HepG2 (cell line): Measurements from ENCODE around the gene GADD45B. TPM values are rescaled to one million over a fixed set of nuclear protein-coding genes. Genes with fewer than 3 reads are reported as not detected.
A peak's percentile ranks its signal among the peaks of the same experiment; 100 is the strongest.

Experiments used
- BCL3 ChIP-seq: sonication (generic); formaldehyde crosslinking; IDR thresholded peaks from 2 replicates; pipeline ENCODE4 v1.5.1; 2020; ENCODE audit warnings: mild to moderate bottlenecking, missing genetic modification reagents, moderate library complexity
- BRD4 ChIP-seq: sonication (generic); formaldehyde crosslinking; IDR thresholded peaks from 2 replicates; pipeline ENCODE4 v1.4.0; 2020; ENCODE audit warnings: missing genetic modification reagents
- CREBL2 ChIP-seq: sonication (generic); formaldehyde crosslinking; IDR thresholded peaks from 2 replicates; pipeline ENCODE4 v1.8.1; 2023; ENCODE audit warnings: missing genetic modification reagents, mild to moderate bottlenecking, borderline replicate concordance
- GFI1 ChIP-seq: sonication (generic); formaldehyde crosslinking; IDR thresholded peaks from 2 replicates; pipeline ENCODE4 v1.5.0; 2020; ENCODE audit warnings: missing genetic modification reagents, mild to moderate bottlenecking, borderline replicate concordance
- KAT7 ChIP-seq: IDR thresholded peaks from 2 replicates; pipeline ENCODE4 v1.6.1; 2018; ENCODE audit warnings: borderline replicate concordance, missing compliant biosample characterization
- NFKBIZ ChIP-seq: IDR thresholded peaks from 2 replicates; pipeline ENCODE4 v1.6.1; 2018; ENCODE audit warnings: missing genetic modification reagents, missing compliant biosample characterization
- PAWR ChIP-seq: sonication (generic); formaldehyde crosslinking; IDR thresholded peaks from 2 replicates; pipeline ENCODE4 v1.4.0; 2020; ENCODE audit warnings: missing genetic modification reagents, mild to moderate bottlenecking, borderline replicate concordance
- PRDM15 ChIP-seq: sonication (generic); formaldehyde crosslinking; IDR thresholded peaks from 2 replicates; pipeline ENCODE4 v1.4.0; 2020; ENCODE audit warnings: missing genetic modification reagents
- RBM22 ChIP-seq: fragments of 200-400 bp; formaldehyde crosslinking; optimal IDR thresholded peaks from 2 replicates; pipeline ENCODE3; 2017; ENCODE audit warnings: mild to moderate bottlenecking, low read length, moderate library complexity
- SATB2 ChIP-seq: sonication (generic); formaldehyde crosslinking; IDR thresholded peaks from 2 replicates; pipeline ENCODE4 v1.5.0; 2020; ENCODE audit warnings: missing genetic modification reagents
- SMARCE1 ChIP-seq: fragments of 450-650 bp; IDR thresholded peaks from 2 replicates; pipeline ENCODE4 v1.6.1; 2017; ENCODE audit warnings: borderline replicate concordance
- TFE3 ChIP-seq: IDR thresholded peaks from 2 replicates; pipeline ENCODE4 v1.6.1; 2016
- ZBTB10 ChIP-seq: sonication (generic); formaldehyde crosslinking; IDR thresholded peaks from 2 replicates; pipeline ENCODE4 v1.4.0; 2020; ENCODE audit warnings: missing genetic modification reagents, borderline replicate concordance
- ZFP1 ChIP-seq: IDR thresholded peaks from 2 replicates; pipeline ENCODE4 v1.6.1; 2016
- ZFP91 ChIP-seq: sonication (generic); formaldehyde crosslinking; IDR thresholded peaks from 2 replicates; pipeline ENCODE4 v1.9.0; 2022; ENCODE audit warnings: missing genetic modification reagents, mild to moderate bottlenecking, borderline replicate concordance
- ZNF138 ChIP-seq: sonication (generic); formaldehyde crosslinking; IDR thresholded peaks from 2 replicates; pipeline ENCODE4 v1.5.0; 2020; ENCODE audit warnings: mild to moderate bottlenecking, low read depth, missing genetic modification reagents
- ZNF672 ChIP-seq: sonication (generic); formaldehyde crosslinking; IDR thresholded peaks from 2 replicates; pipeline ENCODE4 v1.8.1; 2022; ENCODE audit warnings: missing genetic modification reagents
- ZNF740 ChIP-seq: sonication (generic); formaldehyde crosslinking; IDR thresholded peaks from 2 replicates; pipeline ENCODE4 v1.4.0; 2020; ENCODE audit warnings: missing genetic modification reagents
- polyA plus RNA-seq, 8 experiments: library from polyadenylated mRNA; depleted of rRNA in 3 of 8; stranded (reverse) in 7 of 8; unstranded in 1 of 8; fragments of >200 nt; fragmentation: Illumina TruSeq in 4 of 8; extraction: Trizol in 4 of 8; gene quantifications; 2 replicates each; pipeline versions ENCODE4 v1.2.1 to v1.2.3, GENCODE V29; 2011 to 2016; ENCODE audit warnings: low read depth in 4 of 8, missing spikeins in 1 of 8, mixed read lengths in 1 of 8; ENCODE audit not compliant: insufficient read depth in 1 of 8
- total RNA-seq, 5 experiments: library from RNA; depleted of rRNA; stranded (reverse); fragments of >200 nt; fragmentation: Illumina TruSeq; extraction: Trizol; gene quantifications; 2 replicates each; pipeline ENCODE4 v1.2.3, GENCODE V29; 2016; ENCODE audit warnings: low read depth in 1 of 5

Gene GADD45B
- total and polyA plus RNA-seq, 2 of the 13 experiments (the other 11 are each of a cell fraction or from before 2014, with no cell fraction given): 4.6 to 34.1 TPM

GRCh38 chr19:2475018-2475701, 767 bp upstream of the GADD45B start (continued):
- TF ChIP-seq ZNF740 (CRISPR knock-in tag): peak; percentile 51; the same call in 1 of the 2 replicates
- no peak for TF ChIP-seq ZFP1 (CRISPR knock-in tag)
- TF ChIP-seq RBM22: no peak
- TF ChIP-seq SATB2: no peak
- no peak for TF ChIP-seq SMARCE1
- no peak for TF ChIP-seq PAWR (CRISPR knock-in tag)
- 0 out of 2 replicates have a peak, but pooled peaks have one; percentile 30 for TF ChIP-seq ZFP91 (CRISPR knock-in tag)
- no peak; the same call in 1 of the 2 replicates for TF ChIP-seq BRD4 (CRISPR knock-in tag)
- TF ChIP-seq NFKBIZ: no peak
- no peak for TF ChIP-seq ZNF138 (CRISPR knock-in tag)
- TF ChIP-seq GFI1 (CRISPR knock-in tag): no peak
- TF ChIP-seq ZNF672 (CRISPR knock-in tag): 0 out of 2 replicates have a peak, but pooled peaks have one; percentile 5
- no peak for TF ChIP-seq BCL3 (CRISPR knock-in tag)
- no peak for TF ChIP-seq KAT7 (CRISPR knock-in tag)
- TF ChIP-seq PRDM15: no peak
- TF ChIP-seq CREBL2 (CRISPR knock-in tag): no peak
- no peak for TF ChIP-seq TFE3
- TF ChIP-seq ZBTB10 (CRISPR knock-in tag): peak; percentile 18; the same call in 1 of the 2 replicates
